PC-9 (cell line): ENCODE data around the gene PLK5. TPM values are rescaled to one million over a fixed set of nuclear protein-coding genes. Genes with fewer than 3 reads are reported as not detected.

Experiments used
- BruUV-seq: library from RNA; stranded (reverse); fragments of 400-500 nt; replicated peaks from 2 replicates; lab custom pipeline; 2021; lab: Mats Ljungman, UMichigan
- CTCF ChIA-PET: fragments of 300-600 bp; sonication (Branson Sonifier 250); formaldehyde crosslinking; loops from one replicate; lab custom pipeline; 2022; ENCODE audit warnings: antibody characterized with exemption; lab: Charles Lee
- POLR2A ChIA-PET: fragments of 300-600 bp; sonication (Branson Sonifier 250); formaldehyde crosslinking; loops from one replicate; lab custom pipeline; 2022; ENCODE audit warnings: antibody characterized with exemption; ENCODE audit not compliant: unreplicated experiment; lab: Charles Lee
- DNase-seq, 2 experiments: peaks; one replicate each; pipeline versions ENCODE4 v3.0.0 to v3.0.0-alpha.2; 2015 to 2022; ENCODE audit warnings: mixed read lengths in 1 of 2
- H2AFZ ChIP-seq: fragments of 200-600 bp; sonication (generic); 2 replicates; pipeline ENCODE4 v1.8.1; 2017; ENCODE audit warnings: antibody characterized with exemption
- H3F3A ChIP-seq: fragments of 200-600 bp; sonication (generic); 2 replicates; pipeline ENCODE4 v1.8.1; 2017; ENCODE audit warnings: antibody characterized with exemption, mild to moderate bottlenecking, low read depth; ENCODE audit not compliant: insufficient read depth
- H3K27ac ChIP-seq: fragments of 200-600 bp; sonication (generic); 2 replicates; pipeline ENCODE4 v1.6.1; 2016; ENCODE audit warnings: mixed run types
- H3K27me3 ChIP-seq: fragments of 200-600 bp; sonication (generic); 2 replicates; pipeline ENCODE4 v1.6.1; 2016; ENCODE audit warnings: low read depth, mixed run types; ENCODE audit not compliant: insufficient read depth
- H3K36me3 ChIP-seq: fragments of 200-600 bp; sonication (generic); 2 replicates; pipeline ENCODE4 v1.6.1; 2016; ENCODE audit warnings: low read depth, mixed run types
- H3K4me1 ChIP-seq: fragments of 200-600 bp; sonication (generic); replicated peaks from 2 replicates; pipeline ENCODE4 v1.6.1; 2016; ENCODE audit warnings: mixed run types; ENCODE audit not compliant: insufficient read depth
- H3K4me2 ChIP-seq: fragments of 200-600 bp; sonication (generic); 2 replicates; pipeline ENCODE4 v1.6.1; 2017; ENCODE audit warnings: mixed run types
- H3K4me3 ChIP-seq: fragments of 200-600 bp; sonication (generic); 2 replicates; pipeline ENCODE4 v1.6.1; 2016; ENCODE audit warnings: mixed run types
- H3K79me2 ChIP-seq: fragments of 200-600 bp; sonication (generic); 2 replicates; pipeline ENCODE4 v1.6.1; 2017; ENCODE audit warnings: low read depth, mixed run types
- H3K9me2 ChIP-seq: fragments of 200-600 bp; sonication (generic); 2 replicates; pipeline ENCODE4 v1.8.1; 2017; ENCODE audit warnings: mild to moderate bottlenecking; ENCODE audit not compliant: insufficient read depth
- H3K9me3 ChIP-seq: fragments of 200-600 bp; sonication (generic); 2 replicates; pipeline ENCODE4 v1.8.1; 2016; ENCODE audit warnings: low read depth; ENCODE audit not compliant: insufficient read depth
- H4K20me1 ChIP-seq: fragments of 200-600 bp; sonication (generic); 2 replicates; pipeline ENCODE4 v1.8.1; 2017; ENCODE audit not compliant: insufficient read depth
- EZH2 ChIP-seq: fragments of 200-600 bp; sonication (generic); IDR thresholded peaks from 2 replicates; pipeline ENCODE4 v1.8.0; 2017; ENCODE audit warnings: antibody characterized with exemption, low read depth
- intact Hi-C: fragments of 100-400 bp; cut with micrococcal nuclease; formaldehyde crosslinking; loops from one replicate; pipeline ENCODE4 v1.10.0; 2022; ENCODE audit not compliant: unreplicated experiment
- total RNA-seq: library from RNA; stranded (reverse); gene quantifications from 2 replicates; pipeline ENCODE4 v1.2.3, GENCODE V29; 2021
- TF ChIP-seq, protein P1 (sequence below): fragments of 200-600 bp; sonication (generic); conservative IDR thresholded peaks from 2 replicates; pipeline ENCODE4 v1.6.1; 2017; ENCODE audit warnings: mixed run types, antibody characterized with exemption, mild to moderate bottlenecking, moderate library complexity

The PLK5 gene
- total RNA-seq, 1 experiment from 2014 or later = not detected

- TF ChIP-seq, protein P1, sequence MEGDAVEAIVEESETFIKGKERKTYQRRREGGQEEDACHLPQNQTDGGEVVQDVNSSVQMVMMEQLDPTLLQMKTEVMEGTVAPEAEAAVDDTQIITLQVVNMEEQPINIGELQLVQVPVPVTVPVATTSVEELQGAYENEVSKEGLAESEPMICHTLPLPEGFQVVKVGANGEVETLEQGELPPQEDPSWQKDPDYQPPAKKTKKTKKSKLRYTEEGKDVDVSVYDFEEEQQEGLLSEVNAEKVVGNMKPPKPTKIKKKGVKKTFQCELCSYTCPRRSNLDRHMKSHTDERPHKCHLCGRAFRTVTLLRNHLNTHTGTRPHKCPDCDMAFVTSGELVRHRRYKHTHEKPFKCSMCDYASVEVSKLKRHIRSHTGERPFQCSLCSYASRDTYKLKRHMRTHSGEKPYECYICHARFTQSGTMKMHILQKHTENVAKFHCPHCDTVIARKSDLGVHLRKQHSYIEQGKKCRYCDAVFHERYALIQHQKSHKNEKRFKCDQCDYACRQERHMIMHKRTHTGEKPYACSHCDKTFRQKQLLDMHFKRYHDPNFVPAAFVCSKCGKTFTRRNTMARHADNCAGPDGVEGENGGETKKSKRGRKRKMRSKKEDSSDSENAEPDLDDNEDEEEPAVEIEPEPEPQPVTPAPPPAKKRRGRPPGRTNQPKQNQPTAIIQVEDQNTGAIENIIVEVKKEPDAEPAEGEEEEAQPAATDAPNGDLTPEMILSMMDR = no peak
- no peak for TF ChIP-seq EZH2
- BruUV-seq = no TSS peak
- Histone ChIP-seq H3K4me3 (peak within 1 kb of the TSS; percentile 78), H3K9me3 (no peaks in the 10 kb centered on the region), H3K9me2 (no peaks in the 10 kb centered on the region), H3K27me3 (no peaks in the 10 kb centered on the region), H4K20me1 (peaks cover 8% of the 10 kb centered on the region; the same call in 1 of the 2 replicates), H3K27ac (no peak within 1 kb of the TSS), H3K79me2 (peaks cover 16% of the 10 kb centered on the region; the same call in 1 of the 2 replicates), H3K4me2 (peak within 1 kb of the TSS; percentile 74), H3K4me1 (0 out of 2 replicates have a peak, but pooled peaks cover 9% of the 10 kb centered on the region), H3F3A (peaks cover 5% of the 10 kb centered on the region; the same call in 1 of the 2 replicates), H3K36me3 (no peaks in the 10 kb centered on the region), H2AFZ (peak within 1 kb of the TSS; percentile 73)
- CTCF ChIA-PET = interaction anchor here (0.6 kb wide), 1 partner anchor 271 kb away, joined by 7 read pairs; no protein-coding TSS in a partner anchor
- POLR2A ChIA-PET = no interaction called here
- DNase-seq = peak; percentile 77 to 88
- intact Hi-C loops = no loop called here
These were observed 44.8 kb upstream of the PLK5 start, which contains the start of gene C19orf25 for GRCh38 chr19:1478934-1479707. Gene C19orf25 (minus strand): TSS chr19:1479215. CDS start chr19:1478903, 312 bp downstream.

DNA sequence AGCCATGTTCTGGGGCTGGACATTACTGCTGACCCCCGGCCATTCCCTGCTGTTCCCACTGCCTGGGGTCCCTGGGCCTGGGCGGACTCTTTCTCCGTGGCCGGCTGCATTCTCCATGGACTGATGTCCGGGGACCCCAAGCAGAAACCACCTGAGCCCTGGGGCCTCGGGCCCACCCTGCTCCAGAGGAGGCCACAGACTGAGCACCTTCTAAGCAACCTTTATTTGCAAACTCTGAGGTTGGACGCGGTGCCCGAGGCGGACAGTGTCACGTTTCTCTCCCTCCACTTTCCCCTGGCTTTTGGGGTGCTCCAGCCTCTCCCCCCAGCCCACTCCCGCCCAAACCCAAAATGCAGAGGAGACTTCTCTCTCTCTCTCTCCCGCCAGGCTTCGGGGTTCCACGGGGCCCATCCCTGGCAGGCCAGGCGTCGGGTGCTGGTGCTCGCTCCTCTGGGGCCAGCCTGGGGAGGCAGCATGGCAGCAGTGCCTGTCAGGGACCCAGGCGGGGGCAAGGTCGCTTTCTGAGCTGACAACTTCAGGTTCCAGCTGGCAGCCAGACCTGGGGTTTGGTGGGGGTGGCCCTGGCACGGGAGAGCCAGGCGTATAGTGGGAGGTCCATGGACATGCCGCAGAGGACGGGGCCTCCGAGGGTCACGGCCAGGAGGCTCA, 42.5 kb upstream of the PLK5 start:
- ChIA-PET CTCF (no interaction called here), POLR2A (no interaction called here)
- Histone ChIP-seq H4K20me1 (peaks cover 7% of the 10 kb centered on the region; the same call in 1 of the 2 replicates), H3K79me2 (peaks cover 16% of the 10 kb centered on the region; the same call in 1 of the 2 replicates), H3F3A (peaks cover 12% of the 10 kb centered on the region; the same call in 1 of the 2 replicates), H3K9me3 (no peaks in the 10 kb centered on the region), H2AFZ (no peak overlapping the region), H3K27me3 (no peaks in the 10 kb centered on the region), H3K27ac (no peak overlapping the region), H3K9me2 (no peaks in the 10 kb centered on the region), H3K4me1 (0 out of 2 replicates have a peak, but pooled peaks cover 9% of the 10 kb centered on the region), H3K4me2 (no peak overlapping the region), H3K4me3 (no peak overlapping the region), H3K36me3 (no peaks in the 10 kb centered on the region)
- intact Hi-C loops = no loop called here
- no peak for DNase-seq
- no peak for TF ChIP-seq EZH2
- no TSS peak for BruUV-seq

DNA sequence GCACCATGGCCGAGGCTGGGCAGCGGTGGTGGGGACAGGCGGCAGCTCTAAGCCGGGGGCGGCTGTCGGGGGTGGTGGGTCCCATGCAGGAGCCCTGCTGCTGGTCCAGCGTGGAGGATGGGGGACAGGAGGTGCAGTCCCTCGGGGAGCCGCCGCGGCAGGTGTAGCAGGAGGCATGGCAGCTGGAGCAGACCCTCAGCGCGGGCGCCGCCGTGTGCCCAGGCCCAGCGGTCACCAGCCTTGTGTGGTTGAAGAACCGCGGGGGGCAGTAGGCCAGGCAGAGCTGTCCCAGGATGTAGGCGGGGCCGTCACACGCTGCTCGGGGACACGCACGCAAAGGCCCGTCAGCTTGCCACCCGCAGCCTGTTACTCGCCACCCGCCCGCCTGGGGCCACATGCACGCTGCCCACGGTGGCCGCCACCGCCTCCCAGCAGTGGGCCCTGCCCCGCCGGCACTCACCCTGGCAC, 42.0 kb upstream of the PLK5 start:
- ChIA-PET POLR2A (no interaction called here), CTCF (no interaction called here)
- Histone ChIP-seq H3K4me3 (no peak overlapping the region), H3K36me3 (no peaks in the 10 kb centered on the region), H3F3A (peaks cover 12% of the 10 kb centered on the region; the same call in 1 of the 2 replicates), H2AFZ (no peak overlapping the region), H3K27ac (no peak overlapping the region), H3K4me1 (0 out of 2 replicates have a peak, but pooled peaks cover 9% of the 10 kb centered on the region), H4K20me1 (0 out of 2 replicates have a peak, but pooled peaks cover under 1% of the 10 kb centered on the region), H3K9me3 (no peaks in the 10 kb centered on the region), H3K27me3 (no peaks in the 10 kb centered on the region), H3K79me2 (peaks cover 11% of the 10 kb centered on the region; the same call in 1 of the 2 replicates), H3K9me2 (no peaks in the 10 kb centered on the region), H3K4me2 (no peak overlapping the region)
- no peak for DNase-seq
- intact Hi-C loops = no loop called here
- no TSS peak for BruUV-seq
- TF ChIP-seq EZH2 = no peak
- TF ChIP-seq, protein P1 = no peak
